ENCODE results near the gene NOL7. TPM values are rescaled to one million over a fixed set of nuclear protein-coding genes. Genes with fewer than 3 reads are reported as not detected.

NOL7 gene
- total and polyA plus RNA-seq, 3 donors from 2014 or later = 74.4 to 92.9 (median 87.6) TPM

- WGBS, 2 donors = 67 to 92% methylated on average over 1 of the region's 1 CpG
- no peaks in the 10 kb centered on the region for H3K27me3 ChIP-seq
- no peaks in the 10 kb centered on the region for H3K9me3 ChIP-seq
- intact Hi-C loops (cut with DNase I; ENCODE audit: low total_unique reads) = no loop called here
- no peaks in the 10 kb centered on the region for H3K36me3 ChIP-seq (ENCODE audit: low read depth, missing control alignments)
- H3K4me1 ChIP-seq = no peaks in the 10 kb centered on the region
- H3K4me3 ChIP-seq = no peak overlapping the region
- no peak for TF ChIP-seq POLR2A (IDR thresholded peaks at IDR 0.05)
- TF ChIP-seq, protein P1, sequence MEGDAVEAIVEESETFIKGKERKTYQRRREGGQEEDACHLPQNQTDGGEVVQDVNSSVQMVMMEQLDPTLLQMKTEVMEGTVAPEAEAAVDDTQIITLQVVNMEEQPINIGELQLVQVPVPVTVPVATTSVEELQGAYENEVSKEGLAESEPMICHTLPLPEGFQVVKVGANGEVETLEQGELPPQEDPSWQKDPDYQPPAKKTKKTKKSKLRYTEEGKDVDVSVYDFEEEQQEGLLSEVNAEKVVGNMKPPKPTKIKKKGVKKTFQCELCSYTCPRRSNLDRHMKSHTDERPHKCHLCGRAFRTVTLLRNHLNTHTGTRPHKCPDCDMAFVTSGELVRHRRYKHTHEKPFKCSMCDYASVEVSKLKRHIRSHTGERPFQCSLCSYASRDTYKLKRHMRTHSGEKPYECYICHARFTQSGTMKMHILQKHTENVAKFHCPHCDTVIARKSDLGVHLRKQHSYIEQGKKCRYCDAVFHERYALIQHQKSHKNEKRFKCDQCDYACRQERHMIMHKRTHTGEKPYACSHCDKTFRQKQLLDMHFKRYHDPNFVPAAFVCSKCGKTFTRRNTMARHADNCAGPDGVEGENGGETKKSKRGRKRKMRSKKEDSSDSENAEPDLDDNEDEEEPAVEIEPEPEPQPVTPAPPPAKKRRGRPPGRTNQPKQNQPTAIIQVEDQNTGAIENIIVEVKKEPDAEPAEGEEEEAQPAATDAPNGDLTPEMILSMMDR (IDR thresholded peaks at IDR 0.05) = no peak
- no peak for DNase-seq
- no peak overlapping the region for H3K27ac ChIP-seq
Observed at GRCh38 chr6:13590574-13591153, 24.5 kb upstream of the NOL7 start.

GRCh38 chr6:13591205-13591921, 23.8 kb upstream of the NOL7 start:
- intact Hi-C loops (cut with DNase I; ENCODE audit: low total_unique reads) = no loop called here
- Histone ChIP-seq H3K4me1 (no peaks in the 10 kb centered on the region), H3K4me3 (no peak overlapping the region), H3K36me3 (ENCODE audit: low read depth, missing control alignments) (no peaks in the 10 kb centered on the region), H3K27me3 (no peaks in the 10 kb centered on the region), H3K9me3 (no peaks in the 10 kb centered on the region), H3K27ac (no peak overlapping the region)
- WGBS, 2 donors = 94 to 96% methylated on average over 19 to 21 of the region's 21 CpGs
- TF ChIP-seq, protein P1 (IDR thresholded peaks at IDR 0.05) = no peak
- TF ChIP-seq POLR2A (IDR thresholded peaks at IDR 0.05) = no peak
- no peak for DNase-seq

- WGBS, 2 donors = 85 to 88% methylated on average over 6 of the region's 6 CpGs
- no peak overlapping the region for H3K4me3 ChIP-seq
- no peaks in the 10 kb centered on the region for H3K36me3 ChIP-seq (ENCODE audit: low read depth, missing control alignments)
- no peaks in the 10 kb centered on the region for H3K4me1 ChIP-seq
- intact Hi-C loops (cut with DNase I; ENCODE audit: low total_unique reads) = no loop called here
- H3K9me3 ChIP-seq = no peaks in the 10 kb centered on the region
- TF ChIP-seq POLR2A (IDR thresholded peaks at IDR 0.05) = no peak
- TF ChIP-seq, protein P1 (IDR thresholded peaks at IDR 0.05) = no peak
- H3K27me3 ChIP-seq = no peaks in the 10 kb centered on the region
- DNase-seq = no peak
- H3K27ac ChIP-seq = no peak overlapping the region
Observed at GRCh38 chr6:13593103-13593502, 22.0 kb upstream of the NOL7 start.

GRCh38 chr6:13593720-13594119, 21.4 kb upstream of the NOL7 start:
- TF ChIP-seq POLR2A (IDR thresholded peaks at IDR 0.05) = no peak
- TF ChIP-seq, protein P1 (IDR thresholded peaks at IDR 0.05) = no peak
- intact Hi-C loops (cut with DNase I; ENCODE audit: low total_unique reads) = no loop called here
- H3K27me3 ChIP-seq = no peaks in the 10 kb centered on the region
- H3K4me1 ChIP-seq = no peaks in the 10 kb centered on the region
- H3K36me3 ChIP-seq (ENCODE audit: low read depth, missing control alignments) = no peaks in the 10 kb centered on the region
- DNase-seq = no peak
- H3K4me3 ChIP-seq = no peak overlapping the region
- no peaks in the 10 kb centered on the region for H3K9me3 ChIP-seq
- WGBS, 2 donors = 81 to 91% methylated on average over 6 of the region's 6 CpGs
- H3K27ac ChIP-seq = no peak overlapping the region

DNA sequence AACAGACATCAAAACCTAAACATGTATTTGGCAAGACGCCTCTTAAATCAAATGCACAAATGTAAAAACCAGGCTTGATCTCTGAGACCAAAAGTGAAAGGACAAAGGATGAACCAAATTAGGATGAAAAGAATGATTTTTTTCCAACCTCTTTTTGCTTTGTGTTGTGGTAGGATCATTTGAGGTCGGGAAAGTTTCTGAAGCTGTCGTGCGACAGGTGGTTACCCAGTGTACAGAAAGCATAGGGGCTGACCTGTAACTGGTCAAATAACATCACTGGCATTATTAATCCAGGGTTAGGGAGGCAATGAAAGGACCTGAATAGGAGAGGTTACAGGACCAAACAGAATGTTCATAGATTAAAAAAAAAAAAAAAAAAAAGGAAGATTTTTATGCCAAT, 18.1 kb upstream of the NOL7 start:
- Histone ChIP-seq H3K27me3 (no peaks in the 10 kb centered on the region), H3K9me3 (no peaks in the 10 kb centered on the region), H3K36me3 (ENCODE audit: low read depth, missing control alignments) (no peaks in the 10 kb centered on the region), H3K27ac (no peak overlapping the region), H3K4me3 (no peak overlapping the region), H3K4me1 (no peaks in the 10 kb centered on the region)
- 90 to 94% methylated on average over 4 of the region's 4 CpGs for WGBS, 2 donors
- DNase-seq = no peak
- TF ChIP-seq POLR2A (IDR thresholded peaks at IDR 0.05) = no peak
- TF ChIP-seq, protein P1 (IDR thresholded peaks at IDR 0.05) = no peak
- intact Hi-C loops (cut with DNase I; ENCODE audit: low total_unique reads) = no loop called here
